ENCODE data around the gene PLXNA4.

- TF ChIP-seq POLR2A (IDR thresholded peaks at IDR 0.05; ENCODE audit: low read length): no peak
- TF ChIP-seq GATA1 (IDR thresholded peaks at IDR 0.05; ENCODE audit: low read depth, low read length): no peak
These were observed 126.1 kb downstream of the PLXNA4 start for GRCh38 chr7:132450188-132450587.

All from erythroblast (primary cell).